Osteoblast (primary cell): ENCODE data around the gene RHBDL1. TPM values are rescaled to one million over a fixed set of nuclear protein-coding genes. Genes with fewer than 3 reads are reported as not detected.

Experiments used
- DNase-seq: peaks from one replicate; pipeline ENCODE4 v3.0.0; 2011; ENCODE audit warnings: low spot score, mixed read lengths; ENCODE audit not compliant: insufficient read length; ENCODE audit errors: missing footprints
- H2AFZ ChIP-seq: 2 replicates; pipeline ENCODE4 v1.6.0; 2011; ENCODE audit warnings: mild to moderate bottlenecking, low read length
- H3K27ac ChIP-seq: 2 replicates; pipeline ENCODE4 v1.5.1; 2011; ENCODE audit warnings: mild to moderate bottlenecking, low read depth, low read length, moderate library complexity
- H3K27me3 ChIP-seq: 2 replicates; pipeline ENCODE4 v1.6.0; 2012; ENCODE audit warnings: mild to moderate bottlenecking, control low read depth, inconsistent platforms, low read length, moderate library complexity; ENCODE audit not compliant: insufficient read depth
- H3K36me3 ChIP-seq: 2 replicates; pipeline ENCODE4 v1.5.1; 2011; ENCODE audit warnings: mild to moderate bottlenecking, low read length, control low read depth, moderate library complexity; ENCODE audit not compliant: insufficient read depth
- H3K4me1 ChIP-seq: 2 replicates; pipeline ENCODE4 v1.5.1; 2011; ENCODE audit warnings: mild to moderate bottlenecking, low read length, control low read depth, moderate library complexity; ENCODE audit not compliant: insufficient read depth
- H3K4me2 ChIP-seq: 2 replicates; pipeline ENCODE4 v1.6.0; 2011; ENCODE audit warnings: mild to moderate bottlenecking, low read length; ENCODE audit not compliant: insufficient read depth
- H3K4me3 ChIP-seq: fragments of 200-600 bp; sonication (generic); 3 replicates; pipeline ENCODE4 v1.5.1; 2012; ENCODE audit warnings: mild to moderate bottlenecking, low read length, inconsistent platforms; ENCODE audit not compliant: insufficient read depth
- H3K79me2 ChIP-seq: 2 replicates; pipeline ENCODE4 v1.6.0; 2012; ENCODE audit warnings: mild to moderate bottlenecking, low read length, control low read depth, inconsistent platforms; ENCODE audit not compliant: insufficient read depth
- H3K9me3 ChIP-seq: 2 replicates; pipeline ENCODE4 v1.5.1; 2011; ENCODE audit warnings: low read depth, low read length, control low read depth
- H4K20me1 ChIP-seq: 2 replicates; pipeline ENCODE4 v1.6.0; 2012; ENCODE audit warnings: mild to moderate bottlenecking, low read length, control low read depth; ENCODE audit not compliant: insufficient read depth
- CTCF ChIP-seq: IDR thresholded peaks from 2 replicates; pipeline ENCODE4 v1.5.1; 2011; ENCODE audit warnings: mild to moderate bottlenecking, low read depth, low read length, moderate library complexity; ENCODE audit errors: extremely low read depth
- total RNA-seq: library from RNA; depleted of rRNA; stranded (reverse); fragments of >200 nt; gene quantifications from 2 replicates; pipeline ENCODE4 v1.2.3, GENCODE V29; 2012

The RHBDL1 gene
- total RNA-seq, 1 donor: 1.1 TPM

GRCh38 chr16:676565-676902 is 1.1 kb downstream of the RHBDL1 start:
- Histone ChIP-seq H3K4me3 (no peak overlapping the region), H3K9me3 (no peaks in the 10 kb centered on the region), H2AFZ (no peak overlapping the region), H3K4me2 (no peak overlapping the region), H3K4me1 (peaks cover 10% of the 10 kb centered on the region), H3K27ac (no peak overlapping the region), H4K20me1 (peaks cover 37% of the 10 kb centered on the region), H3K36me3 (peaks cover 24% of the 10 kb centered on the region), H3K79me2 (peaks cover 8% of the 10 kb centered on the region), H3K27me3 (no peaks in the 10 kb centered on the region)
- no peak for DNase-seq
- no peak for TF ChIP-seq CTCF

- H3K27ac ChIP-seq: no peak overlapping the region
- no peak for DNase-seq
- no peak for TF ChIP-seq CTCF
- peaks cover 27% of the 10 kb centered on the region for H3K36me3 ChIP-seq
- no peaks in the 10 kb centered on the region for H3K9me3 ChIP-seq
- H2AFZ ChIP-seq: no peak overlapping the region
- peaks cover 14% of the 10 kb centered on the region for H3K4me1 ChIP-seq
- H3K4me2 ChIP-seq: no peak overlapping the region
- peaks cover 12% of the 10 kb centered on the region for H3K79me2 ChIP-seq
- no peaks in the 10 kb centered on the region for H3K27me3 ChIP-seq
- no peak overlapping the region for H3K4me3 ChIP-seq
- peaks cover 40% of the 10 kb centered on the region for H4K20me1 ChIP-seq
Measured at GRCh38 chr16:676913-677312, 1.4 kb downstream of the RHBDL1 start.

- Histone ChIP-seq H3K79me2 (peaks cover 19% of the 10 kb centered on the region), H4K20me1 (peaks cover 43% of the 10 kb centered on the region), H3K27me3 (no peaks in the 10 kb centered on the region), H3K4me1 (peaks cover 16% of the 10 kb centered on the region), H3K4me3 (no peak overlapping the region), H3K9me3 (no peaks in the 10 kb centered on the region), H3K27ac (no peak overlapping the region), H3K36me3 (peaks cover 27% of the 10 kb centered on the region), H2AFZ (no peak overlapping the region), H3K4me2 (no peak overlapping the region)
- no peak for TF ChIP-seq CTCF
- no peak for DNase-seq
Measured at GRCh38 chr16:677316-678190, 2.1 kb downstream of the RHBDL1 start.

GRCh38 chr16:678209-678857 is 2.9 kb downstream of the RHBDL1 start:
- no peaks in the 10 kb centered on the region for H3K27me3 ChIP-seq
- H3K36me3 ChIP-seq: peaks cover 27% of the 10 kb centered on the region
- no peak overlapping the region for H3K4me3 ChIP-seq
- no peak overlapping the region for H3K4me2 ChIP-seq
- TF ChIP-seq CTCF: no peak
- no peak for DNase-seq
- no peak overlapping the region for H3K27ac ChIP-seq
- peaks cover 49% of the 10 kb centered on the region for H4K20me1 ChIP-seq
- H3K79me2 ChIP-seq: peaks cover 26% of the 10 kb centered on the region
- H3K4me1 ChIP-seq: peaks cover 20% of the 10 kb centered on the region
- H2AFZ ChIP-seq: no peak overlapping the region
- H3K9me3 ChIP-seq: no peaks in the 10 kb centered on the region
